AG04450 (cell line): Measurements from ENCODE around the gene FCN2. TPM values are rescaled to one million over a fixed set of nuclear protein-coding genes. Genes with fewer than 3 reads are reported as not detected.

Source experiments
- CTCF ChIA-PET: fragments of 300-600, 350-600 bp; formaldehyde crosslinking; extraction: SDS; loops from one replicate; lab custom pipeline; 2022; ENCODE audit warnings: antibody characterized with exemption, inconsistent platforms; lab: Charles Lee
- POLR2A ChIA-PET: fragments of 350-600 bp; formaldehyde crosslinking; extraction: SDS; loops from one replicate; lab custom pipeline; 2021; ENCODE audit warnings: antibody characterized with exemption, inconsistent platforms; lab: Yijun Ruan, JAX
- DNase-seq: peaks from one replicate; pipeline ENCODE4 v3.0.0-alpha.2; 2011; ENCODE audit warnings: low read depth, low spot score
- H3K27ac ChIP-seq: one replicate; pipeline ENCODE4 v1.5.1; 2012; ENCODE audit warnings: low read depth, low read length, control low read depth
- H3K27me3 ChIP-seq: one replicate; pipeline ENCODE4 v1.6.0; 2012; ENCODE audit warnings: low read length; ENCODE audit not compliant: control insufficient read depth, insufficient read depth
- H3K4me3 ChIP-seq: 2 replicates; pipeline ENCODE4 v1.5.1; 2011; ENCODE audit warnings: mild to moderate bottlenecking, low read depth, low read length, control low read depth
- H3K9me3 ChIP-seq: 2 replicates; pipeline ENCODE4 v1.5.1; 2012; ENCODE audit warnings: low read length; ENCODE audit not compliant: control insufficient read depth, insufficient read depth
- CTCF ChIP-seq: IDR thresholded peaks from 2 replicates; pipeline ENCODE4 v1.5.1; 2011; ENCODE audit warnings: low read depth, low read length, control low read depth, inconsistent platforms
- polyA plus RNA-seq: library from polyadenylated mRNA; depleted of rRNA; stranded (reverse); fragments of >200 nt; gene quantifications from 2 replicates; pipeline ENCODE4 v1.2.3, GENCODE V29; 2011

FCN2 gene
- polyA plus RNA-seq, 1 experiment = not detected

GRCh38 chr9:134913713-134914500 lies 33.3 kb downstream of the FCN2 start:
- H3K9me3 ChIP-seq = no peaks in the 10 kb centered on the region; the same call in 1 of the 2 replicates
- no peak for DNase-seq
- no peak overlapping the region for H3K27ac ChIP-seq
- H3K4me3 ChIP-seq = no peak overlapping the region
- TF ChIP-seq CTCF = no peak
- POLR2A ChIA-PET = no interaction called here
- H3K27me3 ChIP-seq = peaks cover 9% of the 10 kb centered on the region
- CTCF ChIA-PET = no interaction called here

- ChIA-PET CTCF (no interaction called here), POLR2A (no interaction called here)
These were observed 33.9 kb downstream of the FCN2 start for GRCh38 chr9:134914501-134914834.

GRCh38 chr9:134915046-134915985 lies 34.7 kb downstream of the FCN2 start:
- ChIA-PET POLR2A (no interaction called here), CTCF (no interaction called here)
- H3K4me3 ChIP-seq = no peak overlapping the region
- H3K27me3 ChIP-seq = peaks cover 8% of the 10 kb centered on the region
- no peak overlapping the region for H3K27ac ChIP-seq
- peaks cover 3% of the 10 kb centered on the region; the same call in 1 of the 2 replicates for H3K9me3 ChIP-seq
- TF ChIP-seq CTCF = no peak
- DNase-seq = no peak

More at GRCh38 chr9:134914501-134914834, 33.9 kb downstream of the FCN2 start:
- Histone ChIP-seq H3K27ac (no peak overlapping the region), H3K4me3 (no peak overlapping the region), H3K9me3 (peaks cover 2% of the 10 kb centered on the region; the same call in 1 of the 2 replicates), H3K27me3 (peaks cover 8% of the 10 kb centered on the region)
- TF ChIP-seq CTCF = no peak
- DNase-seq = no peak

- Histone ChIP-seq H3K27me3 (peaks cover 6% of the 10 kb centered on the region), H3K4me3 (no peak overlapping the region), H3K9me3 (peaks cover 3% of the 10 kb centered on the region; the same call in 1 of the 2 replicates), H3K27ac (no peak overlapping the region)
- CTCF ChIA-PET = no interaction called here
- no peak for DNase-seq
- POLR2A ChIA-PET = no interaction called here
- TF ChIP-seq CTCF = no peak
These were observed 35.6 kb downstream of the FCN2 start for GRCh38 chr9:134916161-134916665.
